ENCODE measurements around the gene PPP1R3A.

DNA sequence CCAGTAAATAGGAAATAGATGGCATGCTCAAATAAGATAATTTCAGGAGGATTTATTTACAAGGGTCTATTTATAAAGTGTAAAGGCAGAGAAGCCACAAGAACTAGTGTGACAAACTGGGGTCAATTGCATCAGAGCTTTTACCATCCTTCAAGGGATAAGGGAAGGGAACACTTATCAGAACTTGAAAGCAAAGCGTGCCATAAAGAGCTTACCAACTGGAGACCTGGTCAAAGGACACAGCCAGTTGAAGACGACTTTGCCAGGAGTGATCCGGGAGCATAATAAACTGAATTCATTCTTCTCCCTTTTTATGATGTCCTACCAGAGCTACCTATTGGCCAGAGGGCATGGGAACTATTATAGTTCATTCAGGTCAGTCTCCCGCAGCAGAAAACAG is 3.2 kb upstream of the PPP1R3A start:
- TF ChIP-seq POLR2A (IDR thresholded peaks at IDR 0.05; ENCODE audit: low read depth, low read length) (no peak), TAF1 (IDR thresholded peaks at IDR 0.05; ENCODE audit: low read depth, low read length) (no peak)

All from GM12891 (cell line).